ENCODE results near the gene INO80B. TPM values are rescaled to one million over a fixed set of nuclear protein-coding genes. Genes with fewer than 3 reads are reported as not detected.

Gene INO80B
- total RNA-seq, 1 donor from 2014 or later, result 18.5 TPM

DNA sequence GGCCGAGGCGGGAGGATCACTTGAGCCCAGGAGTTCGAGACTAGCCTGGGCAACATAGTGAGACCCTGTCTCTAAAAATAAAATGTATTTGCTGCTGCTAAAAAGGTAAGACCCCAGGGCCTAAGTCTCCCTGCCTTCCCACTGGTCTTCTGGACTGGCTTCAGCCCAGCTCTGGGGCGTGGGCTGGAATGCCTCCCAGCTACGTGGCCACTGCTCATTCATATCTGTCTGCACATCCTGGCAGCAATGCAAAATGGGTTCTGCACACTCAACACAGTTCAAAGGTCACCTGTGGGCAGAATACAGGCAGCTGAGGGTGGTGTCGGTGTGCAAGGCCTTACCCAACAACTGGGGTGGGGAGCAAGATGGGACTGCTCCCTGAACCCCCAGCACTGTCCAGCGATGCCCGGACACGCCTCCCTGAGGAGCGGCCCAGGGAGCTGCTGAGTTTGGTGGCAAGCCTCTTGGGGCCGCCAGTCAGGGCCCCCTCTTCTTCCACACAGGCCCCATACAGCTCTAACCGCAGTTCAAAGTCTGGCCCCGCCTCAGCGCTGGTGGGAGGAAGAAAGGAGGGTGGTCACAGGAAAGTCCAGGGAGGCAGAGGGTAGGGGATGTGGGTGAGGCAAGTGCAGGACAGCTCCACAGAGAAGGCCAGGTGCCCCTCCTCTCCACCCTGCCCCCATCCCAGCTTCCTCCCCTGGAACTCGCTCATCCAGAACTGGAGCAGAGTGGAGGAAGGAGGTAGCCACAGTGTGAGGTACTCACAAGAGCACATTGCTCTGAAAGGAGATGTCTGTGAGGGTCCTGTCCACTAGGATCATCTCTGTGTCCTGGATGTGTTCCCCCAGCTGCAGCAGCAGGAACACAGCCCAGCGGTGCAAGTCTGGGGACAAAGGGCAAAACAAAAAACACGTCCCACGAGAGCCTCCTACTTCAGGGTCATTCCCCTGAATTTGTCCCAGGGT, 25.1 kb upstream of the INO80B start:
- no peaks in the 10 kb centered on the region for H3K36me3 Mint-ChIP-seq (ENCODE audit: unreplicated experiment)
- H3K27ac Mint-ChIP-seq (ENCODE audit: unreplicated experiment), result no peak overlapping the region
- peaks cover 8% of the 10 kb centered on the region for H3K9me3 Mint-ChIP-seq (ENCODE audit: unreplicated experiment)
- no peak for DNase-seq
- peaks cover 2% of the 10 kb centered on the region for H3K27me3 Mint-ChIP-seq (ENCODE audit: unreplicated experiment)
- H3K4me1 Mint-ChIP-seq (ENCODE audit: low read depth, unreplicated experiment), result peaks cover 3% of the 10 kb centered on the region
- TF ChIP-seq, protein P1, sequence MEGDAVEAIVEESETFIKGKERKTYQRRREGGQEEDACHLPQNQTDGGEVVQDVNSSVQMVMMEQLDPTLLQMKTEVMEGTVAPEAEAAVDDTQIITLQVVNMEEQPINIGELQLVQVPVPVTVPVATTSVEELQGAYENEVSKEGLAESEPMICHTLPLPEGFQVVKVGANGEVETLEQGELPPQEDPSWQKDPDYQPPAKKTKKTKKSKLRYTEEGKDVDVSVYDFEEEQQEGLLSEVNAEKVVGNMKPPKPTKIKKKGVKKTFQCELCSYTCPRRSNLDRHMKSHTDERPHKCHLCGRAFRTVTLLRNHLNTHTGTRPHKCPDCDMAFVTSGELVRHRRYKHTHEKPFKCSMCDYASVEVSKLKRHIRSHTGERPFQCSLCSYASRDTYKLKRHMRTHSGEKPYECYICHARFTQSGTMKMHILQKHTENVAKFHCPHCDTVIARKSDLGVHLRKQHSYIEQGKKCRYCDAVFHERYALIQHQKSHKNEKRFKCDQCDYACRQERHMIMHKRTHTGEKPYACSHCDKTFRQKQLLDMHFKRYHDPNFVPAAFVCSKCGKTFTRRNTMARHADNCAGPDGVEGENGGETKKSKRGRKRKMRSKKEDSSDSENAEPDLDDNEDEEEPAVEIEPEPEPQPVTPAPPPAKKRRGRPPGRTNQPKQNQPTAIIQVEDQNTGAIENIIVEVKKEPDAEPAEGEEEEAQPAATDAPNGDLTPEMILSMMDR (IDR thresholded peaks at IDR 0.05; ENCODE audit: partially characterized antibody, unreplicated experiment), result no peak
- no peak overlapping the region for H3K4me3 Mint-ChIP-seq (ENCODE audit: unreplicated experiment)

DNA sequence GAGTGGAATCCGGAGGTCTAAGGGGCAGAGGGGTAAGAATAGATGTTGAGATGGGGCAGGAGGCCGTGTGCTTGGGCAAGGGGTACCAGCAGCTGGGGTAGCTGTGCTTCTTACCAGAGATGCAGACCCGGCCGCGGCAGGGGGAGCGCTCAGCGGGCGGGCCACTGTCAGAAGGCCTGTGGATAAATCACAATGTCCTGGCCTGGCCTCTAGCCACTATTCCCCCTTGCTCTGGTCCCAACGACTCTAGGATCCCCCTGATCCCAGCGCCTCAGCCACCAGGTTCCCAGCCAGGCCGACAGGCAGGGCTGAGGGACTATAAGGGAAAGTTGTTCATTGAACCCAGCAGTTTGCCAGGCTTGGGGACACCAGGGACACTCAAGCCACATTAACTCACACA, 24.4 kb upstream of the INO80B start:
- Mint-ChIP-seq H3K36me3 (ENCODE audit: unreplicated experiment) (no peaks in the 10 kb centered on the region), H3K9me3 (ENCODE audit: unreplicated experiment) (peaks cover 6% of the 10 kb centered on the region), H3K27ac (ENCODE audit: unreplicated experiment) (no peak overlapping the region), H3K4me3 (ENCODE audit: unreplicated experiment) (no peak overlapping the region), H3K27me3 (ENCODE audit: unreplicated experiment) (peaks cover 3% of the 10 kb centered on the region), H3K4me1 (ENCODE audit: low read depth, unreplicated experiment) (peaks cover 2% of the 10 kb centered on the region)
- TF ChIP-seq, protein P1 (IDR thresholded peaks at IDR 0.05; ENCODE audit: partially characterized antibody, unreplicated experiment), result no peak
- DNase-seq, result no peak

DNA sequence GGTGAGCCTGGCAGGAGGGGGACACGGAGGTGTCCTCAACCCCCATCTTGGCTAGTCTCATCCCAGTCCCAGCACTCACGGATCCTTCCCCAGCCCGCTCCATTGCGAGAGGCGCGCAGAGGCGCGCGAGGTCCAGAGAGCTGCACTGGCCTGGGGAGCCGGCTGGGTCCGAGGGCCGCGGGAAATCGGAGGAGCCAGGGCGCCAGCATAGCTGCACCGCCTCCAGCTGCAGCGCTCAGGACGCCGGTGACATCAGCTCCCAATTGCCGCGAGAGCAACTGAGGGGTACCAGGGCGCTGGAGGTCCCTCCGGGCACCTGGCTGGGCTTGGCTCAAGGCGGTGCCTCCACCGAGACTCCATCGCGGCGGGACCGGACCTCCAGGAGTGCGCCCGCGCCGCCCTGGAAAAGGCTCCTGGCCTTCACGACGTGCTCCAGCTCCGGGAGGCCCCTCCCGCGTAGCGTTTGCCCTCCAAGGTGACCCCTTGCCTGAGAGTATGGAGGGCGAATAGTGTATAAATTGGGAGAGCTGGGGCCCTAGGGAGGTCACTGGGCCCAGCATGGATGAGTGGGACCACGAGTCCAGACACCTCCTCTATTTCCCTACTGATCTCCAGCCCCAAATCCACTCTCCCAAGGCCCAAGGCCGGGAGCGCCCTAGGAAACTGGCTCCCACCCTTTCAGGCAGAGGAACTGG, 18.6 kb upstream of the INO80B start:
- H3K9me3 Mint-ChIP-seq (ENCODE audit: unreplicated experiment), result peaks cover 14% of the 10 kb centered on the region
- no peak overlapping the region for H3K4me3 Mint-ChIP-seq (ENCODE audit: unreplicated experiment)
- no peak for DNase-seq
- no peak overlapping the region for H3K27ac Mint-ChIP-seq (ENCODE audit: unreplicated experiment)
- peaks cover 11% of the 10 kb centered on the region for H3K27me3 Mint-ChIP-seq (ENCODE audit: unreplicated experiment)
- H3K4me1 Mint-ChIP-seq (ENCODE audit: low read depth, unreplicated experiment), result peaks cover 24% of the 10 kb centered on the region
- TF ChIP-seq, protein P1 (IDR thresholded peaks at IDR 0.05; ENCODE audit: partially characterized antibody, unreplicated experiment), result no peak
- no peaks in the 10 kb centered on the region for H3K36me3 Mint-ChIP-seq (ENCODE audit: unreplicated experiment)

DNA sequence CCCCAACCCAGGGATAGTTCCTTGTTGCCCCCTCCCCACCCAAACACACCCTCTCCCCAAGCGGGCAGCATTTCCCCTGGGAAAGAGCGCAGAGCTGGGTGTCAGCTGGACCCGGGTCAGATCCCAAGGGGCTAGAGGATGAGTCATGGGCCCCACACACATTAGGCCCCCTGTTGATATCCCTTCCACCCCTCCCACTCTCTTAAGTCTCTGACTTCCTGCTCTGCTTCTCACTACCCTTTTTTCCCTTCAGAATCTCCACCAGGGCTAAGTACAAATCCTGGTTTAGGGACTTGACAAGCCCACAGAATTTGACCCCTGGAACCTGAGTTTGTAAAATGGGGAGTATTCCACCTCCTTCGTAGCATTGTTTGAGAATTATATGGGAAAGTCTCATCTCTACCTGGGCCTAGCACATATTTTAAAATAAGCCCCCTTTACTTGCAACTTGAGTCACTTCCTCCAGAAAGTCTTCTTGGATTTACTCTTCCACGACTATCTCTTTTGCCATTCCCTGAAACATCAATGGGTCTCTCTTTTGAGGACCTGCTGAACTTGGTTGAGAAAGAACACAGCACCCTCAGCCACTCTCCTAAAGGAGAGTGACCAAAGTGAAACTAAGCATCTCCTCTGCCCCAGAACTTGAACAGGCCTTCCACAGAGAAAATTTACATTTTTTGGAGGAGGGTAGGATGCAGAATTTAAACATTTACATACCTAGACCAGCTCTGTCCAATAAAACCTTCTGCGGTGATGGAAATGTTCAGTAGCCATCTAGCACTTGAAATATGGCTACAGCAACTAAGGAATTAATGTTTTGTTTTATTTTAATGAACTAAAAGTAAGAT, 17.8 kb upstream of the INO80B start:
- no peak overlapping the region for H3K27ac Mint-ChIP-seq (ENCODE audit: unreplicated experiment)
- no peaks in the 10 kb centered on the region for H3K36me3 Mint-ChIP-seq (ENCODE audit: unreplicated experiment)

More for the DNA sequence above, 17.8 kb upstream of the INO80B start:
- Mint-ChIP-seq H3K27me3 (ENCODE audit: unreplicated experiment) (peaks cover 11% of the 10 kb centered on the region), H3K9me3 (ENCODE audit: unreplicated experiment) (peaks cover 14% of the 10 kb centered on the region), H3K4me3 (ENCODE audit: unreplicated experiment) (peak overlapping the region; percentile 36), H3K4me1 (ENCODE audit: low read depth, unreplicated experiment) (peaks cover 24% of the 10 kb centered on the region)
- DNase-seq, result no peak
- TF ChIP-seq, protein P1 (IDR thresholded peaks at IDR 0.05; ENCODE audit: partially characterized antibody, unreplicated experiment), result no peak

All from glutamatergic neuron (in vitro differentiated cells).